ENCODE results near the gene AFM.

DNA sequence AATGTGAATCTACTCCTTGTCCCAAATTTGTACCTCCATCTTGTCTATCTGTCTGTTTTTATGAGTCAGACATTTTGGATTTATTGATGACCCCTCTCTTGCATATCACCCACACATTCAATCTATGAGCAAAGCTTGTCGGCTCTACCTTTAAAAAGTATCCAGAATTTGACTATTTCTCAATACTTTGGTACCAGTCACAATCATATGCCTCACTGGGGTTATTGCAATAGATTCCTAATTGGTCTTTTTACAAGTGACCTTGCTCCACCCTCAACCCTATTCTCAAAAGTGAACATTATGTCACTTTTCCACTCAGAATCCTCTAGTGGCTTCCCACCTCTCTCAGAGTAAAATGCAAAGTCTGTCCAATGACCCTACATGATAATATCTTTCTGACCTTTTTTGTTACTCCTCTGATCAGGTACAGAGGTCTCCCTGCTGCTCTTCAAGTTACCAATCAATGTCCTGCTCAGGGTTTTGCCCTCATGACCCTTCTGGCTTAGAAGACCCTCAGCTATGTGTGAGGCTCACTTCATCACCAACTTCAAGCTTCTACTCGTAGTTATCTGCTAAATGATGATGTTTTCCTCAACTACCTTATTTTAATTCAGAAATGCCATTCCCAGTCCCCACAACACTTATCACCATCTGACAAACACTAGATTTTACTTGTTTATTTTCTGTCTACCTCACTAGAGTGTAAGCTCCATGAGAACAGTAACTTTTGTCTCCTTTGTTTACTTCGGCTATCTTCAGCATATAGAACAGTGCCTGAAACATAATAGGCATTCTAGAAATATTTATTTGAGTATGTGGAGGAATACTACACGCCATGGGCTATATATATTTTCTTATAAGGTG is 23.1 kb upstream of the AFM start:
- TF ChIP-seq, protein P1, sequence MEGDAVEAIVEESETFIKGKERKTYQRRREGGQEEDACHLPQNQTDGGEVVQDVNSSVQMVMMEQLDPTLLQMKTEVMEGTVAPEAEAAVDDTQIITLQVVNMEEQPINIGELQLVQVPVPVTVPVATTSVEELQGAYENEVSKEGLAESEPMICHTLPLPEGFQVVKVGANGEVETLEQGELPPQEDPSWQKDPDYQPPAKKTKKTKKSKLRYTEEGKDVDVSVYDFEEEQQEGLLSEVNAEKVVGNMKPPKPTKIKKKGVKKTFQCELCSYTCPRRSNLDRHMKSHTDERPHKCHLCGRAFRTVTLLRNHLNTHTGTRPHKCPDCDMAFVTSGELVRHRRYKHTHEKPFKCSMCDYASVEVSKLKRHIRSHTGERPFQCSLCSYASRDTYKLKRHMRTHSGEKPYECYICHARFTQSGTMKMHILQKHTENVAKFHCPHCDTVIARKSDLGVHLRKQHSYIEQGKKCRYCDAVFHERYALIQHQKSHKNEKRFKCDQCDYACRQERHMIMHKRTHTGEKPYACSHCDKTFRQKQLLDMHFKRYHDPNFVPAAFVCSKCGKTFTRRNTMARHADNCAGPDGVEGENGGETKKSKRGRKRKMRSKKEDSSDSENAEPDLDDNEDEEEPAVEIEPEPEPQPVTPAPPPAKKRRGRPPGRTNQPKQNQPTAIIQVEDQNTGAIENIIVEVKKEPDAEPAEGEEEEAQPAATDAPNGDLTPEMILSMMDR (IDR thresholded peaks at IDR 0.05; ENCODE audit: extremely low read depth in 1 of 2, insufficient read depth in 1 of 2, low read depth in 1 of 2, low read length in 2 of 2), result no peak
- TF ChIP-seq POLR2A (IDR thresholded peaks at IDR 0.05; ENCODE audit: low read depth, low read length) (no peak), EZH2 (IDR thresholded peaks at IDR 0.05; ENCODE audit: borderline replicate concordance, low read depth, low read length, severe bottlenecking) (no peak), GATA2 (IDR thresholded peaks at IDR 0.05; ENCODE audit: insufficient read depth, insufficient read length, low read depth, low read length) (no peak), JUN (IDR thresholded peaks at IDR 0.05; ENCODE audit: borderline replicate concordance, insufficient read depth, insufficient read length, low read depth) (no peak)
- TF ChIP-seq, protein P2, sequence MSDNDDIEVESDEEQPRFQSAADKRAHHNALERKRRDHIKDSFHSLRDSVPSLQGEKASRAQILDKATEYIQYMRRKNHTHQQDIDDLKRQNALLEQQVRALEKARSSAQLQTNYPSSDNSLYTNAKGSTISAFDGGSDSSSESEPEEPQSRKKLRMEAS (IDR thresholded peaks at IDR 0.05; ENCODE audit: insufficient read depth, insufficient read length), result no peak

All from endothelial cell of umbilical vein (primary cell).